ENCODE measurements around the gene NMNAT2. TPM values are rescaled to one million over a fixed set of nuclear protein-coding genes. Genes with fewer than 3 reads are reported as not detected.

The NMNAT2 gene
- total and polyA plus RNA-seq, 2 of the 8 experiments (the other 6 are each of a cell fraction or from before 2014, with no cell fraction given), result 6.5 to 20.9 TPM

DNA sequence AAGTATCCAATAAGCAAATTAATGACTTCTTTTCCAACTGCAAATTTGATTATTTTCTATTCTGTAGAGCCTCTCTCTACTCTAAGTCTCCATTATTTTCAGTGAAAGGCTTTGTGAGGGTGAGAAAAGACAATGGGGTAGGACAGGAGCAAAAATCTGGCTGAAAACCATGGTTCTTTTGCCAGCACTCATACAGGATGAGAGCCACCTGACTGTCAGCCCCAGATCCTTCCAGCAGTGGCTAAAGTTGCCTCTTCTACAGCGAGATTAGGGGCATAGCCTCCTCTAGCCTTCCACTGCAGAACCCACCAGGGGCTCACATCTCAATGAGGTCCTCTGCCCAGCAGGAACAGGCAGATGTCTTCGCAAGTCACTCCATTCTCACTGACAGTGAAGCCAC lies 23.7 kb downstream of the NMNAT2 start:
- no peaks in the 10 kb centered on the region for H3K79me1 ChIP-seq (ENCODE audit: low read depth, low read length)
- no peak overlapping the region for H3K4me3 ChIP-seq (ENCODE audit: extremely low read depth in 1 of 4, insufficient read depth in 2 of 4, low read depth in 3 of 4, low read length in 4 of 4)
- no peaks in the 10 kb centered on the region for H3K36me3 ChIP-seq (ENCODE audit: control insufficient read depth in 2 of 4, insufficient read depth in 4 of 4, low read length in 3 of 4)
- H2BK120ac ChIP-seq (replicated peaks; ENCODE audit: low read depth, low read length), result no peak overlapping the region
- H3K9me3 ChIP-seq (ENCODE audit: insufficient read depth in 2 of 2, low read depth in 1 of 2, low read length in 1 of 2), result no peaks in the 10 kb centered on the region
- H2BK5ac ChIP-seq (ENCODE audit: low read depth, low read length), result no peak overlapping the region
- H2AFZ ChIP-seq (ENCODE audit: low read length), result no peak overlapping the region
- H2AK5ac ChIP-seq (ENCODE audit: low read depth, low read length), result no peak overlapping the region
- H3K23ac ChIP-seq (ENCODE audit: insufficient read length), result no peak overlapping the region
- no peaks in the 10 kb centered on the region for H3K23me2 ChIP-seq (ENCODE audit: low read depth, low read length)
- no peak overlapping the region for H3K56ac ChIP-seq (replicated peaks; ENCODE audit: insufficient read length, low read depth, low read length)
- no peaks in the 10 kb centered on the region for H3K4me1 ChIP-seq (replicated peaks in 1 of 4; ENCODE audit: control insufficient read depth in 3 of 4, insufficient read depth in 4 of 4, low read length in 3 of 4)
- no peak overlapping the region for H2BK12ac ChIP-seq (ENCODE audit: low read depth, low read length)
- H2BK20ac ChIP-seq (ENCODE audit: low read length), result no peak overlapping the region
- WGBS, 2 experiments (ENCODE audit: extremely low coverage in 1 of 2, insufficient coverage in 1 of 2, insufficient read length in 1 of 2, insufficient replicate concordance in 2 of 2, low coverage in 1 of 2, low lambda C conversion rate in 2 of 2, missing lambda C conversion rate in 1 of 2), result 96% methylated on average over 2 of the region's 2 CpGs; no CpG with 5 or more reads in 1 of the 2 experiments
- no peaks in the 10 kb centered on the region for H4K20me1 ChIP-seq (replicated peaks in 1 of 2; ENCODE audit: control insufficient read depth in 1 of 2, insufficient read depth in 2 of 2, low read length in 2 of 2)
- no peak overlapping the region for H3K14ac ChIP-seq (ENCODE audit: insufficient read length)
- no peak for TF ChIP-seq TAF7 (optimal IDR thresholded peaks at IDR 0.05; ENCODE audit: borderline replicate concordance, low read depth, low read length)
- TF ChIP-seq EP300 (IDR thresholded peaks at IDR 0.05; ENCODE audit: borderline replicate concordance in 1 of 2, low read depth in 2 of 2, low read length in 2 of 2), result no peak
- no peak for TF ChIP-seq RXRA (IDR thresholded peaks at IDR 0.05; ENCODE audit: insufficient read depth, low read depth, low read length)
- TF ChIP-seq, protein P1, sequence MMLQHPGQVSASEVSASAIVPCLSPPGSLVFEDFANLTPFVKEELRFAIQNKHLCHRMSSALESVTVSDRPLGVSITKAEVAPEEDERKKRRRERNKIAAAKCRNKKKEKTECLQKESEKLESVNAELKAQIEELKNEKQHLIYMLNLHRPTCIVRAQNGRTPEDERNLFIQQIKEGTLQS (IDR thresholded peaks at IDR 0.05; ENCODE audit: insufficient read depth, low read depth, low read length), result no peak
- no peak for TF ChIP-seq SIRT6 (IDR thresholded peaks at IDR 0.05; ENCODE audit: low read length)
- POLR2A ChIA-PET (ENCODE audit: partially characterized antibody), result no interaction called here
- FAIRE-seq, result no peak
- no peak overlapping the region for H3K27ac ChIP-seq (ENCODE audit: low read depth, low read length)
- H4K8ac ChIP-seq (ENCODE audit: extremely low read depth, insufficient read depth, low read length), result no peak overlapping the region; the same call in 1 of the 2 replicates
- H3K9ac ChIP-seq (replicated peaks in 1 of 4; ENCODE audit: extremely low read depth in 1 of 4, low read depth in 3 of 4, low read length in 3 of 4), result no peak overlapping the region; a peak in 1 of 7 replicates
- H4K5ac ChIP-seq (ENCODE audit: insufficient read length, low read depth, low read length), result no peak overlapping the region
- no peak overlapping the region for H3K4me2 ChIP-seq (ENCODE audit: insufficient read depth in 1 of 2, low read depth in 2 of 2, low read length in 2 of 2)
- no peak overlapping the region for H3K4ac ChIP-seq (replicated peaks; ENCODE audit: insufficient read length, low read depth, low read length)
- no peak for DNase-seq (ENCODE audit: low read depth in 1 of 2, low spot score in 2 of 2)
- no peak overlapping the region for H2BK15ac ChIP-seq (ENCODE audit: low read length)
- H4K91ac ChIP-seq (replicated peaks; ENCODE audit: insufficient read length, low read length), result no peak overlapping the region
- CTCF ChIA-PET (ENCODE audit: partially characterized antibody), result interaction anchor here (1.5 kb wide), 1 partner anchor 104 kb away, joined by 3 read pairs; no protein-coding TSS in a partner anchor
- no peaks in the 10 kb centered on the region for H3K27me3 ChIP-seq (replicated peaks in 1 of 4; ENCODE audit: control insufficient read depth in 3 of 4, extremely low read depth in 1 of 4, insufficient read depth in 3 of 4, low read length in 3 of 4)
- peaks cover 0 to 3% of the 10 kb centered on the region in 2 experiments; a peak in 1 of 4 replicates for H3K79me2 ChIP-seq (ENCODE audit: control insufficient read depth in 1 of 2, insufficient read depth in 2 of 2, low read length in 2 of 2)
- no peak overlapping the region for H3K18ac ChIP-seq (ENCODE audit: extremely low read depth, low read length)
